GM23338 (cell line): ENCODE data around the gene NAMPT. TPM values are rescaled to one million over a fixed set of nuclear protein-coding genes. Genes with fewer than 3 reads are reported as not detected.

Source experiments
- ATAC-seq: fragments of 200-7000 bp; cut with Tn5 transposase; 3 replicates; pipeline ENCODE4 v1.9.1; 2020
- DNase-seq: peaks from one replicate; pipeline ENCODE4 v3.0.0-alpha.2; 2015; ENCODE audit warnings: low spot score
- H2AFZ ChIP-seq: fragments of 200-600 bp; sonication (generic); 2 replicates; pipeline ENCODE4 v1.8.0; 2016; ENCODE audit warnings: antibody characterized with exemption, mild to moderate bottlenecking, moderate library complexity
- H3F3A ChIP-seq: fragments of 200-600 bp; sonication (generic); replicated peaks from 2 replicates; pipeline ENCODE4 v1.8.0; 2017; ENCODE audit warnings: antibody characterized with exemption, mixed run types, low read depth
- H3K27ac ChIP-seq: fragments of 200-600 bp; sonication (generic); 2 replicates; pipeline ENCODE4 v1.6.1; 2016; ENCODE audit warnings: low read depth
- H3K27me3 ChIP-seq: fragments of 200-600 bp; sonication (generic); 2 replicates; pipeline ENCODE4 v1.8.0; 2016; ENCODE audit warnings: mild to moderate bottlenecking, mixed run types, moderate library complexity; ENCODE audit not compliant: insufficient read depth
- H3K36me3 ChIP-seq: fragments of 200-600 bp; sonication (generic); 2 replicates; pipeline ENCODE4 v1.8.0; 2016; ENCODE audit warnings: mild to moderate bottlenecking; ENCODE audit not compliant: insufficient read depth
- H3K4me1 ChIP-seq: fragments of 200-600 bp; sonication (generic); 2 replicates; pipeline ENCODE4 v1.8.0; 2016; ENCODE audit warnings: mild to moderate bottlenecking, moderate library complexity; ENCODE audit not compliant: insufficient read depth
- H3K4me2 ChIP-seq: fragments of 200-600 bp; sonication (generic); 2 replicates; pipeline ENCODE4 v1.7.1; 2017; ENCODE audit warnings: mixed run types
- H3K4me3 ChIP-seq: fragments of 200-600 bp; sonication (generic); 2 replicates; pipeline ENCODE4 v1.6.1; 2016; ENCODE audit warnings: mixed run types
- H3K79me2 ChIP-seq: fragments of 200-600 bp; sonication (generic); replicated peaks from 2 replicates; pipeline ENCODE4 v1.8.0; 2017; ENCODE audit warnings: mild to moderate bottlenecking; ENCODE audit not compliant: insufficient read depth
- H3K9me2 ChIP-seq: fragments of 200-600 bp; sonication (generic); 2 replicates; pipeline ENCODE4 v1.8.0; 2017; ENCODE audit not compliant: insufficient read depth
- H4K20me1 ChIP-seq: fragments of 200-600 bp; sonication (generic); replicated peaks from 2 replicates; pipeline ENCODE4 v1.8.0; 2017; ENCODE audit warnings: mild to moderate bottlenecking; ENCODE audit not compliant: insufficient read depth
- H3K27ac Mint-ChIP-seq: 2 replicates; pipeline ENCODE4 v1.8.0; 2020; ENCODE audit warnings: inconsistent platforms, mild to moderate bottlenecking, moderate library complexity, mixed read lengths
- H3K27me3 Mint-ChIP-seq: 3 replicates; pipeline ENCODE4 v1.8.0; 2022; ENCODE audit warnings: low read depth, mild to moderate bottlenecking, moderate library complexity, mixed read lengths, inconsistent platforms; ENCODE audit not compliant: insufficient read depth, poor library complexity
- H3K36me3 Mint-ChIP-seq: 3 replicates; pipeline ENCODE4 v1.8.0; 2021; ENCODE audit warnings: low read depth, mild to moderate bottlenecking, inconsistent platforms, moderate library complexity, mixed read lengths
- H3K4me1 Mint-ChIP-seq: 3 replicates; pipeline ENCODE4 v1.8.0; 2020; ENCODE audit warnings: mild to moderate bottlenecking, inconsistent platforms, mixed read lengths
- H3K4me3 Mint-ChIP-seq: 3 replicates; pipeline ENCODE4 v1.8.0; 2021; ENCODE audit warnings: moderate library complexity, mild to moderate bottlenecking, inconsistent platforms, mixed read lengths
- H3K9me3 Mint-ChIP-seq: 3 replicates; pipeline ENCODE4 v1.8.0; 2020; ENCODE audit warnings: moderate library complexity, mild to moderate bottlenecking, inconsistent platforms, mixed read lengths
- CREB1 ChIP-seq: fragments of 250-450 bp; sonication (Bioruptor Pico); IDR thresholded peaks from 2 replicates; pipeline ENCODE4 v1.5.0; 2020; ENCODE audit warnings: low read depth, mild to moderate bottlenecking, moderate library complexity
- CTCF ChIP-seq, 2 experiments: fragments of 200-600 bp in 1 of 2; sonication (generic) in 1 of 2; conservative IDR thresholded peaks; 2 replicates each; pipeline versions ENCODE4 v1.5.1 to v1.6.1; 2016 to 2017; ENCODE audit warnings: antibody characterized with exemption in 2 of 2, low read depth in 2 of 2, mild to moderate bottlenecking in 2 of 2, moderate library complexity in 1 of 2
- ETS1 ChIP-seq: IDR thresholded peaks from 2 replicates; pipeline ENCODE4 v1.6.1; 2016; ENCODE audit warnings: antibody characterized with exemption
- EZH2 ChIP-seq: fragments of 200-600 bp; sonication (generic); IDR thresholded peaks from one replicate; pipeline ENCODE4 v1.8.0; 2017; ENCODE audit warnings: antibody characterized with exemption, mild to moderate bottlenecking, low read depth; ENCODE audit not compliant: unreplicated experiment
- EZH2phosphoT487 ChIP-seq: fragments of 200-600 bp; sonication (generic); IDR thresholded peaks from one replicate; pipeline ENCODE4 v1.8.1; 2018; ENCODE audit warnings: antibody characterized with exemption; ENCODE audit not compliant: unreplicated experiment
- JUNB ChIP-seq: IDR thresholded peaks from one replicate; pipeline ENCODE4 v1.6.1; 2016; ENCODE audit warnings: antibody characterized with exemption; ENCODE audit not compliant: unreplicated experiment
- NANOG ChIP-seq: IDR thresholded peaks from 2 replicates; pipeline ENCODE4 v1.6.1; 2016; ENCODE audit warnings: antibody characterized with exemption, borderline replicate concordance
- POLR2AphosphoS5 ChIP-seq: IDR thresholded peaks from 2 replicates; pipeline ENCODE4 v1.6.1; 2016; ENCODE audit warnings: antibody characterized with exemption, low read depth
- STAT1 ChIP-seq: IDR thresholded peaks from one replicate; pipeline ENCODE4 v1.6.1; 2016; ENCODE audit warnings: antibody characterized with exemption; ENCODE audit not compliant: unreplicated experiment
- ZNF114 ChIP-seq: fragments of 250-450 bp; sonication (Bioruptor Pico); IDR thresholded peaks from 2 replicates; pipeline ENCODE4 v1.5.0; 2020; ENCODE audit warnings: mild to moderate bottlenecking, moderate library complexity
- ZNF331 ChIP-seq: fragments of 250-450 bp; sonication (Bioruptor Pico); IDR thresholded peaks from 2 replicates; pipeline ENCODE4 v1.5.0; 2020; ENCODE audit warnings: low read depth, mild to moderate bottlenecking, moderate library complexity
- polyA plus RNA-seq: library from polyadenylated mRNA; unstranded; fragments of >200 nt; fragmentation: Nextera tagmentation; extraction: Ambion mirVana; gene quantifications from 2 replicates; pipeline ENCODE4 v1.2.1, GENCODE V29; 2016
- total RNA-seq: library from RNA; depleted of rRNA; stranded (reverse); fragments of >200 nt; shearing (Covaris generic); gene quantifications from 2 replicates; pipeline ENCODE4 v1.2.3, GENCODE V29; 2014
- TF ChIP-seq, protein P1 (sequence below): IDR thresholded peaks from one replicate; pipeline ENCODE4 v1.6.1; 2018; ENCODE audit warnings: antibody characterized with exemption; ENCODE audit not compliant: unreplicated experiment
- TF ChIP-seq, protein P2 (sequence below): fragments of 250-450 bp; sonication (Bioruptor Pico); IDR thresholded peaks from 2 replicates; pipeline ENCODE4 v1.5.0; 2020; ENCODE audit warnings: mild to moderate bottlenecking, moderate library complexity

NAMPT gene
- total and polyA plus RNA-seq, 2 experiments from 2014 or later: 37.9 to 73.9 TPM

DNA sequence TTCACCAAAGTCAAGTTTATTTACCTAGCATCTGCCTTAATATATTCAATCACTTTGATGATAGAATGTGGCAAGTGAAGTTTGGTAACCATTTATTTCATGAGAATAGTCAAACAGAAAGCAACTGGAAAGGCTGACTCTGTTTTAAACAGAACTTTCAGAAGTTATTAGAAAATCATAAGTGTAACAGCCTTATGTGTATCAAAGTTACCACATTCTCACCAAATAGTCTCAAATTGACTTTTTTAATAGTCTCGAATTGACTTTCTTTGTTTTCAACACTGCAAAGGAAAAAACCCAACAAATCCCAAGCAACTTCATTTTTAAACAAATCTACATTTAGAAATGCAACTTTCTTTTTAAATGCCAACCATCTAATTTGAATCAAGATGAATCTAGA lies 29.5 kb downstream of the NAMPT start:
- H3K27ac ChIP-seq: no peak overlapping the region
- H3K4me1 ChIP-seq: 0 out of 2 replicates have a peak, but pooled peaks cover 2% of the 10 kb centered on the region
- 0 out of 2 replicates have a peak, but pooled peaks cover 6% of the 10 kb centered on the region for H3K79me2 ChIP-seq
- Mint-ChIP-seq H3K27me3 (no peaks in the 10 kb centered on the region), H3K4me1 (no peaks in the 10 kb centered on the region; the same call in 2 of the 3 replicates), H3K27ac (no peak overlapping the region), H3K9me3 (no peaks in the 10 kb centered on the region), H3K4me3 (no peak overlapping the region), H3K36me3 (peaks cover 44% of the 10 kb centered on the region)
- H3K36me3 ChIP-seq: peaks cover 18% of the 10 kb centered on the region; the same call in 1 of the 2 replicates
- TF ChIP-seq ZNF114 (CRISPR knock-in tag) (no peak), JUNB (no peak), STAT1 (no peak), CTCF (conservative IDR thresholded peaks at IDR 0.05; ENCODE audit: low read depth in 2 of 2) (no peak), CREB1 (CRISPR knock-in tag) (no peak), ZNF331 (CRISPR knock-in tag) (no peak), NANOG (no peak), EZH2 (no peak), ETS1 (no peak), POLR2AphosphoS5 (no peak), EZH2phosphoT487 (no peak)
- TF ChIP-seq, protein P1, sequence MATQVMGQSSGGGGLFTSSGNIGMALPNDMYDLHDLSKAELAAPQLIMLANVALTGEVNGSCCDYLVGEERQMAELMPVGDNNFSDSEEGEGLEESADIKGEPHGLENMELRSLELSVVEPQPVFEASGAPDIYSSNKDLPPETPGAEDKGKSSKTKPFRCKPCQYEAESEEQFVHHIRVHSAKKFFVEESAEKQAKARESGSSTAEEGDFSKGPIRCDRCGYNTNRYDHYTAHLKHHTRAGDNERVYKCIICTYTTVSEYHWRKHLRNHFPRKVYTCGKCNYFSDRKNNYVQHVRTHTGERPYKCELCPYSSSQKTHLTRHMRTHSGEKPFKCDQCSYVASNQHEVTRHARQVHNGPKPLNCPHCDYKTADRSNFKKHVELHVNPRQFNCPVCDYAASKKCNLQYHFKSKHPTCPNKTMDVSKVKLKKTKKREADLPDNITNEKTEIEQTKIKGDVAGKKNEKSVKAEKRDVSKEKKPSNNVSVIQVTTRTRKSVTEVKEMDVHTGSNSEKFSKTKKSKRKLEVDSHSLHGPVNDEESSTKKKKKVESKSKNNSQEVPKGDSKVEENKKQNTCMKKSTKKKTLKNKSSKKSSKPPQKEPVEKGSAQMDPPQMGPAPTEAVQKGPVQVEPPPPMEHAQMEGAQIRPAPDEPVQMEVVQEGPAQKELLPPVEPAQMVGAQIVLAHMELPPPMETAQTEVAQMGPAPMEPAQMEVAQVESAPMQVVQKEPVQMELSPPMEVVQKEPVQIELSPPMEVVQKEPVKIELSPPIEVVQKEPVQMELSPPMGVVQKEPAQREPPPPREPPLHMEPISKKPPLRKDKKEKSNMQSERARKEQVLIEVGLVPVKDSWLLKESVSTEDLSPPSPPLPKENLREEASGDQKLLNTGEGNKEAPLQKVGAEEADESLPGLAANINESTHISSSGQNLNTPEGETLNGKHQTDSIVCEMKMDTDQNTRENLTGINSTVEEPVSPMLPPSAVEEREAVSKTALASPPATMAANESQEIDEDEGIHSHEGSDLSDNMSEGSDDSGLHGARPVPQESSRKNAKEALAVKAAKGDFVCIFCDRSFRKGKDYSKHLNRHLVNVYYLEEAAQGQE: no peak
- TF ChIP-seq, protein P2, sequence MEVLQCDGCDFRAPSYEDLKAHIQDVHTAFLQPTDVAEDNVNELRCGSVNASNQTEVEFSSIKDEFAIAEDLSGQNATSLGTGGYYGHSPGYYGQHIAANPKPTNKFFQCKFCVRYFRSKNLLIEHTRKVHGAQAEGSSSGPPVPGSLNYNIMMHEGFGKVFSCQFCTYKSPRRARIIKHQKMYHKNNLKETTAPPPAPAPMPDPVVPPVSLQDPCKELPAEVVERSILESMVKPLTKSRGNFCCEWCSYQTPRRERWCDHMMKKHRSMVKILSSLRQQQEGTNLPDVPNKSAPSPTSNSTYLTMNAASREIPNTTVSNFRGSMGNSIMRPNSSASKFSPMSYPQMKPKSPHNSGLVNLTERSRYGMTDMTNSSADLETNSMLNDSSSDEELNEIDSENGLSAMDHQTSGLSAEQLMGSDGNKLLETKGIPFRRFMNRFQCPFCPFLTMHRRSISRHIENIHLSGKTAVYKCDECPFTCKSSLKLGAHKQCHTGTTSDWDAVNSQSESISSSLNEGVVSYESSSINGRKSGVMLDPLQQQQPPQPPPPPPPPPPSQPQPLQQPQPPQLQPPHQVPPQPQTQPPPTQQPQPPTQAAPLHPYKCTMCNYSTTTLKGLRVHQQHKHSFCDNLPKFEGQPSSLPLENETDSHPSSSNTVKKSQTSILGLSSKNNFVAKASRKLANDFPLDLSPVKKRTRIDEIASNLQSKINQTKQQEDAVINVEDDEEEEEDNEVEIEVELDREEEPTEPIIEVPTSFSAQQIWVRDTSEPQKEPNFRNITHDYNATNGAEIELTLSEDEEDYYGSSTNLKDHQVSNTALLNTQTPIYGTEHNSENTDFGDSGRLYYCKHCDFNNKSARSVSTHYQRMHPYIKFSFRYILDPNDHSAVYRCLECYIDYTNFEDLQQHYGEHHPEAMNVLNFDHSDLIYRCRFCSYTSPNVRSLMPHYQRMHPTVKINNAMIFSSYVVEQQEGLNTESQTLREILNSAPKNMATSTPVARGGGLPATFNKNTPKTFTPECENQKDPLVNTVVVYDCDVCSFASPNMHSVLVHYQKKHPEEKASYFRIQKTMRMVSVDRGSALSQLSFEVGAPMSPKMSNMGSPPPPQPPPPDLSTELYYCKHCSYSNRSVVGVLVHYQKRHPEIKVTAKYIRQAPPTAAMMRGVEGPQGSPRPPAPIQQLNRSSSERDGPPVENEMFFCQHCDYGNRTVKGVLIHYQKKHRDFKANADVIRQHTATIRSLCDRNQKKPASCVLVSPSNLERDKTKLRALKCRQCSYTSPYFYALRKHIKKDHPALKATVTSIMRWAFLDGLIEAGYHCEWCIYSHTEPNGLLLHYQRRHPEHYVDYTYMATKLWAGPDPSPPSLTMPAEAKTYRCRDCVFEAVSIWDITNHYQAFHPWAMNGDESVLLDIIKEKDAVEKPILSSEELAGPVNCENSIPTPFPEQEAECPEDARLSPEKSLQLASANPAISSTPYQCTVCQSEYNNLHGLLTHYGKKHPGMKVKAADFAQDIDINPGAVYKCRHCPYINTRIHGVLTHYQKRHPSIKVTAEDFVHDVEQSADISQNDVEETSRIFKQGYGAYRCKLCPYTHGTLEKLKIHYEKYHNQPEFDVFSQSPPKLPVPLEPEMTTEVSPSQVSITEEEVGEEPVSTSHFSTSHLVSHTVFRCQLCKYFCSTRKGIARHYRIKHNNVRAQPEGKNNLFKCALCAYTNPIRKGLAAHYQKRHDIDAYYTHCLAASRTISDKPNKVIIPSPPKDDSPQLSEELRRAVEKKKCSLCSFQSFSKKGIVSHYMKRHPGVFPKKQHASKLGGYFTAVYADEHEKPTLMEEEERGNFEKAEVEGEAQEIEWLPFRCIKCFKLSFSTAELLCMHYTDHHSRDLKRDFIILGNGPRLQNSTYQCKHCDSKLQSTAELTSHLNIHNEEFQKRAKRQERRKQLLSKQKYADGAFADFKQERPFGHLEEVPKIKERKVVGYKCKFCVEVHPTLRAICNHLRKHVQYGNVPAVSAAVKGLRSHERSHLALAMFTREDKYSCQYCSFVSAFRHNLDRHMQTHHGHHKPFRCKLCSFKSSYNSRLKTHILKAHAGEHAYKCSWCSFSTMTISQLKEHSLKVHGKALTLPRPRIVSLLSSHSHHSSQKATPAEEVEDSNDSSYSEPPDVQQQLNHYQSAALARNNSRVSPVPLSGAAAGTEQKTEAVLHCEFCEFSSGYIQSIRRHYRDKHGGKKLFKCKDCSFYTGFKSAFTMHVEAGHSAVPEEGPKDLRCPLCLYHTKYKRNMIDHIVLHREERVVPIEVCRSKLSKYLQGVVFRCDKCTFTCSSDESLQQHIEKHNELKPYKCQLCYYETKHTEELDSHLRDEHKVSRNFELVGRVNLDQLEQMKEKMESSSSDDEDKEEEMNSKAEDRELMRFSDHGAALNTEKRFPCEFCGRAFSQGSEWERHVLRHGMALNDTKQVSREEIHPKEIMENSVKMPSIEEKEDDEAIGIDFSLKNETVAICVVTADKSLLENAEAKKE (CRISPR knock-in tag): no peak
- no peak overlapping the region for H3K4me3 ChIP-seq
- no peaks in the 10 kb centered on the region for H3F3A ChIP-seq
- no peak for DNase-seq
- no peak overlapping the region for H3K4me2 ChIP-seq
- H4K20me1 ChIP-seq: peaks cover 11% of the 10 kb centered on the region; the same call in 1 of the 2 replicates
- ATAC-seq: no peak
- H3K27me3 ChIP-seq: no peaks in the 10 kb centered on the region
- H2AFZ ChIP-seq: no peak overlapping the region
- H3K9me2 ChIP-seq: no peaks in the 10 kb centered on the region
